TTC549 (cell line): Measurements from ENCODE around the gene PDE6H.

Experiments
- FAIRE-seq: peaks from 2 replicates; lab custom pipeline; 2012; peaks lifted over from hg19 to GRCh38; lab: Jason Lieb, UNC

The PDE6H gene

DNA sequence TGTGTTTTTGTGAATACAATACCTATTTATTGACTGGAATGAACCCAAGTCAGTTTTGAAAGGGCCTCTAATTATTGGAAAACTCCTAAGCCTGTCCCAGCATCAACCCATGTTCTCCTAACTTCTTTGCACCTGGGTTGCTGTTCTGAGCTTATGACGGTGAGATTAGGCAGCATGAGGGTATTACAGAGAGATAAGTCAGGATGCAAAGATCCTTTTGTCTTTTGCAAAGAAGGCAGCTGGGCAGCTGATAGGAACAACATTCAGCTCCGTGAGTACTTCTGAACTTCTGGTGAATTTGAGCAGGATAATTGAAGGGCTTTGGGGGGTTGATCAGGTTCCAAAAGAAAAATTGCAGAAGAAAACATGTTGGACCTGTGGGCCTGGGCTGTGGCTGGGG lies at the start of gene PDE6H:
Gene PDE6H, plus strand, starts transcription at position 227 of the 400 bp plus-strand sequence. CDS start 4,971 bp downstream, outside the sequence.
- no peak for FAIRE-seq

DNA sequence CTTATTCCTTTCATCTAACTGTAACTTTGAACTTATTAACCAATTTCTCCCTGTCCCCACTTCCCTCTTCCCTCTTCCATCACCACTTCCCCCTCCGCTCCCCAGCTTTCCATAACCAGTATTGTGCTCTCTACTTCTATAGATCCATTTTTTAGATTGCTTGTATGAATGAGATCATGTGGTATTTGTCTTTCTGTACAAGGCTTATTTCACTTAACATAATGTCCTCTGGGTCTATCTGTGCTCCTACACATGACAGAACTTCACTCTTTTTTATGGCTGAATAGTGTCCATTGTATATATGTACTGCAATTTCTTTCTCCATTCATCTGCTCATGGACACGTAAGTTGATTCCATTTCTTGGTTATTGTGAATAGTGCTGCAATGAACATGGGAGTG lies 48.9 kb upstream of the PDE6H start:
- no peak for FAIRE-seq

DNA sequence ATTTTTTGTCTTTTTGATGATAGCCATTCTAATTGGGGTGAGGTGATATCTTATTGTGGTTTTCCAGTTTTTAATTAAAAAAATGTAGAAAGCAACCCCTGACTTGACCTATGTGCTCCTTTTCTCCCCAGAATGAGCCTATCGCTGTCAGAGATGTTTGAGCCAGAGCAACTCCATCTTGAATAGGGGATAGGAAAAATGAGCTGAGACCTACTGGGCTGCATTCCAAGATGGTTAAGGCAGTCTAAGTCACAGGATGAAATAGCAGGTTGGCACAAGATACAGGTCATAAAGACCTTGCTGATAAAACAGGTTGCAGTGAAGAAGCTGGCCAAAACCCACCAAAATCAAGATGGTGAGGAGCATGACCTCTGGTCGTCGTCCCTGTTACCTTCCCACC lies 48.3 kb upstream of the PDE6H start:
- no peak for FAIRE-seq

DNA sequence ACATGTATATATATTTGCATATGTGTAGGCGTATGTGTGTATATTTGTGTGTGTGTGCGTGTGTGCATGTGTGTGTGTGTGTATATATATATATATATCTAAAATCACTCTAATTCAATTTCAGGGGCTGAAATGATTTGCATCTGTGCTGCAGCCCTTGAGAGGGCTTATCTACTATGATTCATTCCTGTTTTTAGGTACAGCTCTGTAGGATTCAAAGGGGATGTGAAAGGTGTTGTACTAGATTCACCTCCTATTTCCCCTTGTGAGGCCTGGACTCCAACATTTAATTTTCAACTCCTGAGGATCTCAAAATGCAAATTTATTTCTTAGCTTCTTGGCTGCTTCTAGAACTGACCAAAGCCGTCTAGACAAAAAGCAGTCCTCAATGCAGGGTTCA lies 45.6 kb upstream of the PDE6H start:
- no peak for FAIRE-seq

DNA sequence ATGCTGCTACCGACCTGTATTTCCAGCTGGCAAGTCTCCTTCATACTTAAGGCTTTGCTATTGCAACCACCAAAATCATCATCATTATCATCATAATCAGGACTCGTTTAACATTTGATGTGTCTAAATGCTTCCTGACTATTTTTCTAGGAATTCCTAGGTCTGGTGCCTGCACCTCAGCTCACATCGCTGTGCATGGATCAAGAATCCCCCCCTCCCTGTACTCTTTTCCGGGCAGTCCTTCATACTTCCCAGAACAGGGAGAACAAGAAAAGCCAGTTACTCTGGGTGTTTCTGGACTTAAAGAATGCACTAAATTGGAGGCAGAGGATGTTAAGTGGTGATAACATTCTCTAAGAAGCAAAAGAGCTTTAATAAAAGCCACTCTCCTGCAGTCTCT lies 43.9 kb upstream of the PDE6H start:
- no peak for FAIRE-seq

DNA sequence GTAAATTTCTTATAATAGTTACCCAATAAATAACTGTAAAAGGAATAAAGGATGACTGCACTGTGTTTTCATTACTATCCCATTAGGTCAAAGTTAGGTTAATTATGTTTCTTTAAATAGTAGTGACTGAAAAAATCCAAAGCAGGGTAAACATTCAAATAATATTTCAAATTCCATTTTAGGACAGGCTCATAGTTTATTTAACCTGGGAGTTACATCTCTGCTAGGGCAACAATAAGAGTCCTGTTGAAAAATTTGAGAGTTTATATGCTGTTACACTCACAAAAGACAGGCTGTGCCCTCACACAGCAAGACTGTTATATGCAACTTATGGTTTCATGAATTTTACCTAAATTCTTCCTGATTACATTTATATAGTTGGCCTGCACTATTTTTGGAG lies 42.5 kb upstream of the PDE6H start:
- no peak for FAIRE-seq

DNA sequence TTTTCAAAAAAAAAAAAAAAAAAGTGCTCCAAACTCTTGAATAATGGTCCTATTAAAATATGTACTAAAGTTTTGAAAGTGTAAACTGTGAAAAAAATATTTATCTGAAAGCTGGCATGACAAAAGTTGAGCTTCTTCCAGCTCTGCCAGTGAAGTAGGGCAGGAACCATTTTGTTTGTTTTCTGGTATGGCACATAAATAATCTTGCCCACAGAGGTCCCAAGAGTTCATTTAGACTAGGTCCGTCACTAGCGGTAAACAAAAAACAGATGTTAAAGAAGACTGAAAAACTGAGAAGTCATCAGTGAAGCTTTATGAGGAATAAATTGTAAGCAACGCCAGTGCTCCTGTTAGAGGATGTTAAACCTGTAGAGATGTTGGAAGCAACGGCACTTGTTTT lies 41.5 kb upstream of the PDE6H start:
- no peak for FAIRE-seq

DNA sequence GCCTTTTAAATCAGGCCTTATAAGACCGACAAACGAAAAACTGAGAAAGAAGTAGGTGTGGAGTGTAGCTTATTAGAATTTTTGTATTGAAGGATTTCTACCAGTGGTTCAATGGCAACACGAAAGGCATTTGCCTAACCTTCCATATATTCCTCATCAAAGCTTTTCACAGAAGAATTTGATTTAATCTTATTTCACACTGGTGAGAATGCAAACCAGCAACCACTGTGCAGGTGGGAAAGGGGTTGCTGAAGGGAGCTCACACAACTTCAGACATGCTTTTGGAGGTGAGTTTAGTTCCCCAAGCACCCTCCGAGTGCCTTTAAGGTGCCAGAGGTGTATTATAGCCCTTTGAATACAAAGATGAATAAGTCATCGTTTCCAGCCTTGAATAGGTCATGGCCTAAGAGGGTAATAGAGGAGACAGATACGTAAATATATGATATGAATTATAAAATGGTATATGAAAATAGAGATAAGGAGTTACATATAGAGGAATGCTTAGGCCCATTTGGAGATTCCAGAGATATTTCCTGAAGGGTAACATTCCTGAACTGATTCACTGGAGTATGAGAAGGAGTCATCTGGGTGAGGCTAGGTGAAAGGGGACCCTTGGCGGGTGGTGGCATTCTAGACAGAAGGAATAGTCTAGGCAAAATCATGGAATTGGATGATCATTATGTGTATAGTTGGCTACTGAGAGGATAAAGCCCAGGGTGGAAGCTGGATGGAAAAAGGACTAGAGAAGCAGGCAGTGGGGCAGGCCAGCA lies 40.9 kb upstream of the PDE6H start:
- FAIRE-seq, result no peak

DNA sequence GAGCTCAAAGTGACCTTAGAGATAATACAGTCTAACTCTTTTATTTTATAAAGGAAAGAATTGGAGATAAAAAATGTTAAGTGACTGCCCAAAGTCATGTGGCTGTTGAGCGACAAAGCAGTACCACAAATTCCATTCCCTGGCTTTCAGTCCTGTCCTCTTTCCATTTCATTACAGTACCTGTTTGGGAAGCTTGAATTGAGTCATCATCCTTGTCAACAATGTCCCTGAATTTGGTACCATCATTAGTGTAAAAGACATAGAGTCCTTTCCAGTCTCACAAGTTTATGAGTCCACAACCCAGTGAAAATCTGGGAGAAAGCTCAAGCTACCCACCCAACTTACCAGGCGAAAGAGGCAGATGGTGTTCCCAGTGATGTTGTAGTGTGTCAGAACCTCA lies 38.3 kb upstream of the PDE6H start:
- no peak for FAIRE-seq

DNA sequence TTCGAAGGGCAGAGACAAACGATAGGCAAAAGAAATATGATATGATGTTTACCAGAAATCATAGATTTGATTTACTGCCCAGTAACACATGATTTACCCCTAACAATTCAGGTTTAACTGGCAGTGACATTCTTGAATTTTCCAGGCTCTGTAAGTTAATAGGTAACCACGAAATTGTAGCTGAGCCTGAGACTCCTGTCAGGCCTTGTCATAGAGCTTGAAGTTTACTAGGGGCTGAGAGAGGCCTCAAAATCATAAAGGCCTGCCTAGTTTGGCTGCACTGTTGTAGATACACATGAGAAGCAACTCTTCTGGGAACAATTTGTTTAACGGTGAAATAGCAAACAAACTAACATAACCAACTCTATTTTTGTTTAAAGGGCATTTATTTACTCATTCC lies 37.8 kb upstream of the PDE6H start:
- no peak for FAIRE-seq

DNA sequence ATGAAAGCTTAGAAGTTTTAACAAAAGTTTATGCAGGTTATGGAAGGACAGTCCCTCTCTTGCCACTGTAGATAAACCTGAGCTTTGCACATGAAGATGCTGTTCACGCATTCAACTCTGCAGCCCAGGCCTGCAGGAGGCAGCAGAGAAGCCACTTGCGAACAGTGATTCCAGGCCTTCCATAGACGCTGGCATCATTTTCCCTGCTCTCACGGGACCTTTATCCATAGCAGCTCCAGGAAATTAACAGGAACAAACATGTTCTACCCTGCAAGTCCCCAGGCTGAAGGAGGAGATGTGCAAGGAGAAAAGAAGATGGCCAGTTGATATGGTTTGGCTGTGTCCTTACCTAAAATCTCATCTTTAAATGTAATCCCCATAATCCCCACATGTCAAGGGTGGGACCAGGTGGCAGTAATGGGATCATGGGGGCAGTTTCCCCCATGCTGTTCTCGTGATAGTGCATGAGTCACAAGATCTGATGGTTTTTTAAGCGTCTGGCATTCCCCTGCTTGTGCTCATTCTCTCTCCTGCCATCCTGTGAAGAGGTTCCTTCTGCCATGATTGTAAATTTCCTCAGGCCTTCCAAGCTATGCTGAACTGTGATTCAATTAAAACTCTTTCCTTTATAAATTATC lies 36.5 kb upstream of the PDE6H start:
- FAIRE-seq, result no peak

DNA sequence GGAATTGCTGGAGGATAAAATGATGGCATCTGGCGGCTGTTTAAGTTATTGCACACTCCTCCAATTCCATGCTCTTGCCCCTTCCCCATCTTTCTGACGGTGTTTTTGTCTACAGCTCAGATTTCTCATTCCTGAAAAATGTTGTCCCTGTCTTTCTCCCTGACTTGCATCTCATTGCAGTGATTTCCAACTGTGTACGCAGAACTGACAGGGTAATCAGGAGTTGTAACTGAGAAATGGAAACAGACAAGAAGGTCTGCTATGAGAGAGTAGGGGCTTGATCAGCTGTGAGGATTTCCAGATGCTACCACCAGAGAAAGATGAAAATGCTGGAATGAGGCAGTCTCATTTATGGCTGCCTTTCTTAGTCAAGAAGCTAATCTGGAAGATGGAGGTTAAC lies 35.8 kb upstream of the PDE6H start:
- FAIRE-seq, result no peak

DNA sequence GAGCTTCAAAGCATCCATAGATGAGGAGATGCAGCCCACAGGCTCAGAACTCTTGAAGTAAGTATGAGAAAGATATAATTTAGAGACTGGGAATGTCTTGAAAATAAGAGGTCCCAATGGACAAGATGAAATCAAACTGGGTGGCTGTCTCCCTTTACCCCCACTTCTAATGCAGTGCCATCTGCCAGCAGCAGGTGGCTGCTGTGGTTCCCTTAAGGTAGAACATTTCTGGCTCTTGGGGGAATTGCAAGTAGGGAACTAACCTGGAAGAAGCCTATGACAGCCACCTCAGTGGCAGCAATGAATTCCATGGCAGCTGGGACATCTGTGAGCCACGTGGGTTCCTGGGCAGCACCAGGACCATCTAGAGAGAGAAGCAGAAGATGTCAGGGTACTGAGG lies 35.2 kb upstream of the PDE6H start:
- FAIRE-seq, result no peak

DNA sequence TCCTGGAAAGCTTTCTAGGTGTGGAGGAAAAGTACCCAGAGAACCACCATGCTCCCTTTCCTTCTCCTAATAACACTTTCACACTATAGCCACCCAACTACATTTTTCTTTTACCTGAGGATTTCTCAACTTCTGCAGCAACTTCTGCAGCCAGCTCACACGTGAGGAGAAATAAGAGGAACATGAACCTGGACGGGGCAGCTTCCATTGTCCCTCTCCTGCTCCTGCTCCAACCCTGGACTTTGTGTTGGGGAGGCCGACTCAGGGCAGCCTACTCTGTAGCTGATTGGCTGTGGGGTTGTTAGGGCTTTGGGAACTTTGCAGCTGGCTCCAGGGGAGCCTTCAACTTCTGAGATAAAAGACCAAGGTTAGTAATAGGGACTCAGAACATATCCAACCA lies 34.5 kb upstream of the PDE6H start, which contains the start of gene ERP27:
Gene ERP27, minus strand, starts transcription at position 237 of the 400 bp plus-strand sequence. Its CDS starts 29 bp downstream, at position 208.
- FAIRE-seq, result no peak

DNA sequence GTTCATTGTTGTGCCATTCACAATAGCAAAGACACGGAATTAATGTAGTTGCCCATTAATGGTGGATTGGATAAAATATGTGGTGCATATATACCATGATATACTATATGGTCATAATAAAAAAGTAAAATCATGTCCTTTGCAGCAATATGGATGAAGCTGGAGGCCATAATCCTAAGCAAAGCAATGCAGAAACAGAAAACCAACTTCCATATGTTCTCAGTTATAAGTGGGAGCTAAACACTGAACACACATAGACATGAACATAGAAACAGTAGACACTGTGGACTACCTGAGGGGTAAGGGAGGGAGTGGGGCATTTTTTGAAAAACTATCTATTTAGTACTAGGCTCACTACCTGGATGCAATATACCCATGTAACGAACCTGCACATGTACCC lies 31.5 kb upstream of the PDE6H start:
- FAIRE-seq, result no peak

DNA sequence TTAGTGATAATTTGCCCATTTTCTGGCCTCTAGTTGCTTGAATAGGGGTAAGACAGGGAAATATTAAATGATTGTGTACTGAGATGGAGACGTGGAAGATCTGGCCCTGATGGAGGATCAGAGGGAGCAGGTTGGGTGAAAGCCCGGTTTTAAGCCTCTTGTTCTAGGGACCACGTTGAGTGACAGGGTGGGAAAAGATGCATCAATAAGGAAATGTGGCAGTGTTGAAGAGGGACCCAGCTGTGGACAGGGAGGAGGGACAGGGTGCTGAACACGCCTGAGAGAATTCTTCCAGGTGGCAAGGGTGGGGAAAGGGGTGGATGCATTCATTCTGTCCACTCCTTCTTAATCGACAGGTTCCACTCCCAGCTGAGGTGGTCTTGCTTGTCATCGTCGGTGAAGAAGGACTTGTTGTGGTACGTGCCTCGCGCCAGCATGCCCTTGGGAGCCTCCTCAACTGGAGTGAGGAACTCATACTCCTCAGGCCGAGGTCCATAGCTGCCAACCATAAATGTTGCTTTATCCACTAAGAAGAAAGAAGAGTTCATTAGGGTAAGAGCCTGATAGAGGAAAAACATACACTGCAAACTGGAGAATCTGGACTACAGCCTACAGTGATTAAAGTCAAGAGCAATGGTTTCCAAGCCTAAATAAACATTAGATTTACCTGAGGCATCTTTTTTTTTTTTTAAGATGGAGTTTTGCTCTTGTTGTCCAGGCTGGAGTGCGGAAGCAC lies 30.5 kb upstream of the PDE6H start:
- FAIRE-seq, result no peak

DNA sequence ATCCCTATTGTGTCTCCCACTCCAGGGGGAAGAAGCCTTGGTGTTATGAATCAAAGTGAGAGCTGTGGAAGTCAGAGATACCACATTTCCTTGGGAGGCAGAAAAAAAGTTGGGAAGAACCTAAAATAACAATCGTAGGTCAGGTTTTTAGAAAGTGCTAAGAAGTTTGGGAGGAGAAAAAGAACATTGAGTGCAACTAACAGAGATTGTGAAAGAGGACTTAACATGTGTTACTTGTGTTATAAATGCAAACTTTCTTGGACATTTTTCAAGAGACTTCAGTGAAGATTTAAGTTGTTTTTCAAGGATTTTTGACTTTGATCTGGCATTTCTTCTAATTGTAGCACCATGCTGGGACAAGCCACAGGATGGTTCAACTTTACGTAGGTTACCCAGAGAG lies 26.7 kb upstream of the PDE6H start:
- no peak for FAIRE-seq

DNA sequence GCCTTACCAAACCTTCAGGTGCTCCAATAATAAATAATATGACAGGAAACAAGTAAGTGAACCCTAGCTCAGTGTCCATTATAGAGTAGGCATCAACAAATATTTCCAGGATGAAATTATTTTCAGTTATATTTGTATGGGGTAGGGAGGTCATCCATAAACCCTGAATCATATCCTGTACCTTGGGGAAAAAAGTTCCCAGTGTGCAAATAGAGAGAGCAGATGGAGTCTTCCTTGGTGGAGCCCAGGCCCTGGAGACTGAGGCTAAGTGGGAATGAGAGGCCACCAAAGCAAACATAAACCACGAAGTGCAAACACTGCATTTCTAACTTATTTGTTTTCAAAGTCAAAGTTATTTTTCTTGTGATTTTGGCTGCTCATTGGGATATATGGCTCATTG lies 26.0 kb upstream of the PDE6H start:
- no peak for FAIRE-seq

DNA sequence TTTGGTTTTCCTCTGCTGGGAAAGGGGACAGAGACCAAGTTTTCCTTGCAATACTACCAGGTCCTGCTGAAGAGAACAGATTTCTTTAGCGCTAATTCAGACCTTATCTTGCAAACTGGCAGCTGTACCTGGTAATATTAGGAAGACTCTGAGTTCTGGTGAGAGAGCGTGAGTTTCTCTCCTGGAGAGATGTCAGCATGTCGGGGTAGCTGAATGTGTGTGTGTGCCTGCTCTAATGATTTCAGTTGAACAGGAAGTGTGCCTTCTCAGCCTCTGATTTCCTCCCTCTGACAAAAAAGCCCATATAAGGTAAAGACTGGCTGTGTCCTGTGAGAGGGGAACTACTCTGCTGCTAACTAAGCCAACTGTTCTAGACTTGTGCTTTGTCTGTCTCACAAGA lies 24.2 kb upstream of the PDE6H start:
- FAIRE-seq, result no peak

DNA sequence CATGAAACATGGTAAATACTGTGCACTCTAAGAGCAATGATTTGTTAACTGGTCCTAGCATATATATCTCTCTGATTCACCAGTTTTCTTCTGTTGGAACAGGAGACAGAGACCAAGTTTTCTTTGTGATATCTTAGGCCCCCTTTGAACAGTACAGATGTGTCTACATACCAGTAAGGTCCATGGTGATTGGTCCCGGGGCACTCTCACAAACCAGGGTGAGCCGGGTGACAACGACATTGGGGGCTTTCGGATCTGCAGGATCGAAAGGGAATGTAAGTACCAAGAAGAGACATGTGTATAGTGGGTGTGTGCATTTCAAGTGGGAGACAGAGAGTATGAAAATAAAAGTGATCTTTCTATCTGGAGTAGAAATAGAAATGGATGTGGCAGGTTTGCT lies 23.2 kb upstream of the PDE6H start:
- no peak for FAIRE-seq

DNA sequence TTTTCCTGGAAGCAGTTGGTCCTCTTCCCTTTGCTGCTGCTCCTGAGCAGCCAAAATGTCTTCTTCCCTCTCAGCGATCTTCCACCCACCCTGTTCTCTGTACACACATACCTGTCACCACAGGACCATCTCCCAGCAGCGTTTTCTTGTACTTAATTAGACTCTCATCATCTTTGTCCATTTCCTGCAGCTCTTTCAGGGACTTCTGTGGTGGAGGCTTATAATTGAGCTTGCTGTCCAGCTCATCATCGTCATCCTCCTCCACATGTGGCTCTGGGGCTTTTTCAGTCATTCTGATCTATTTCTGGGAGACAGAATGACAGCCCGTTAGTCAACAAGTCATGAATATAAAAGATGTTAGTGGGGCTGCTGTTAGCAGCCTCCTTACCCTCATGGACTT lies 22.4 kb upstream of the PDE6H start:
- no peak for FAIRE-seq

DNA sequence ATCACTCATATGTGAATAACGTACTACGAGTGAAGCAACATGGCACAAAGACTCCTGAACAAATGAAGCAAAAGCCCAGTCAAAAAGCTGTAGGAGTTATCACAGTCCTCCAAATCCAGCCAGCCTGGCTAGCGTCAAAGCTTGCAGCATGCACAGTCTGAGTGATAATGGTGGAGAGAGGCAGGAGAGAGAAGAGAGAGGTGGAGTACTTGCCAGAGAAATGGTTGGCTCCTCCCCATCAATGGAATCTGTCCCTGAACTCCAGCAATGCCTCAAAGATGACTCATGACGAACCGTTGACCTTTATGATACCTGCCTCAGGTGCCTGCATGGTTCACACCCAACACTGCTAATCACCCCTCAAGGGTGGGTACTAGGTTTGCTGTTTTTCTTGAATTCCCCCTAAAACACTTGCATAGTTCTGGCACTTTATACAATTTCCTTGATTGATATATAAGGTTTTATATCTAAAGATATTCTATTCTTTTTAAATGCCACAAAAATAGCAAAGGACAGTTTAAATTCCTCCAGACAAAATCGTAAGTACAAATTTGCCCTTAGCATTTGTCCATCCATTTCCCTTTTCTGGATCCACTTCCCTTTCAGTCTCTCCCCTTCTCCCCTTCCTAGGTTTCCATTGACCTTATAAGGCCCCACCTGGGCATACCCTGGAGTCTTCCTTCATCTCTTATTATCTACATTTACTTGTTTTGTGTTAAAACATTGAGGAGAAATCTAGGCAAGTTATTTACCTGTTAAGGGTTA lies 21.7 kb upstream of the PDE6H start:
- no peak for FAIRE-seq

DNA sequence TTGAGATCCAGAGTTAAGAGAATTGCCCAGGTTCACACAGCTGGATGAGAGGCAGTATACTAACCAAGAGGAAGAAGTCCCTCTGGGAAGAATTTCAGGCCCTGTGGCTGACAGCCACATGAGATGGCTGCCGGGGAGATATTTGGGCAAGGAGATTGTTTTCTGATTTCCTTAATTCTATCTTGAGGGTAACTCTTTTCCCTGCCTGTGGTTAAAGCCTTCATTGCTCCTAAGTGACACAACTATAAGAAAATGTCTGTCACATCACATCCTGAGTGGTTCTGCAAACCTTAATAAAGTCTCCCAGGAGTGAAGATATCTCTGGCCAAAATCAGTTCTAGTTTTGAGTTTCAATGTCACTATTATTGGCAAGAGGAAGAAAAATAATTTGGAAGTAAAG lies 21.0 kb upstream of the PDE6H start:
- FAIRE-seq, result no peak
